GM21786 (cell line): ENCODE measurements around the gene AADACL4.
"Not testable (repeated sequence)": the region's sequence is repeated elsewhere in the genome, so short reads cannot be mapped to it uniquely, and the experiment has no call there.

Source experiments
- ATAC-seq: cut with Tn5 transposase; IDR thresholded peaks from one replicate; pipeline ENCODE4 v1.9.1; 2021; ENCODE audit not compliant: unreplicated experiment

The AADACL4 gene

GRCh38 chr1:12657885-12658512 lies 14.1 kb downstream of the AADACL4 start:
- not testable (repeated sequence) for ATAC-seq

DNA sequence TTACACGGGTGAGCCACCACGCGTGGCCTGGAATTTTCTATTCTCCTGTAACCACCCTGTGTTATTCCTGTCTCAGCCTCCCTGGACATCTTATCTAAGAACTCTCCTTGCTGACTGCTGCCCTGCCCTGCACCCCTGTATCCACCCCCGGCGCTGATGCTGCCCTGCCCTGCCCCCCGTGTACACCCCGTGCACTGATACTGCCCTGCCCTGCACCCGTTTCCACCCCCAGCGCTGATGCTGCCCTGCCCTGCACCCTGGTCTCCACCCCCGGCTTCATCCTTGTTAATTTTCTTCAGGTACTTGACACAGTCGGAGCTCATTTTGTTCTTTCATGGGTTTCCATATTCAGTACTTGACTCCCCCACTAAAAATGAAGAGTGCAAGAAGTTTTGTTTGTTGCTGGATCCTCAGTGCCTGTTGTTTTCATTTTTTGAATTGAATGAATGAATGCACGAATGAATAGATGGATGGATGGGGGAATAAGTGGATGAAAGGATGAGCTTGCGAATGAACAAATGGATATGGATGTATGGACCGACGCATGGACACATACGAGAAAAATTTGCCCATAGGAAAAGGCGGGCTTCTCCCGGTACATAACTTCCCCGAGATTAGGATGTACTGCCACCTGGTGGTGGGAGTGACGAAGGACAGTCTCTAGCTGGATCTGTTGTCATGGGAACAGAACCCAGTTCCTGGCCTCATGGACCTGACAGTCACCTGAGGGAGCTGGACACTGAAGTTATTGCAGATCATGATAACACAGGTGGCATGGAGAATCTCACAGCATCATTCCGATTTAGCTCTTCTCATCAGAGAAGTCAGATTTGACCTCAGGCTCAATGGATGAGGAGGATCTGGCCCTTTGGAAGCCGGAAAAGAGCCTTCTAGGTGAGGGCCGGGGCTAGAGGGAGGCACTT lies 14.9 kb downstream of the AADACL4 start:
- no peak for ATAC-seq

DNA sequence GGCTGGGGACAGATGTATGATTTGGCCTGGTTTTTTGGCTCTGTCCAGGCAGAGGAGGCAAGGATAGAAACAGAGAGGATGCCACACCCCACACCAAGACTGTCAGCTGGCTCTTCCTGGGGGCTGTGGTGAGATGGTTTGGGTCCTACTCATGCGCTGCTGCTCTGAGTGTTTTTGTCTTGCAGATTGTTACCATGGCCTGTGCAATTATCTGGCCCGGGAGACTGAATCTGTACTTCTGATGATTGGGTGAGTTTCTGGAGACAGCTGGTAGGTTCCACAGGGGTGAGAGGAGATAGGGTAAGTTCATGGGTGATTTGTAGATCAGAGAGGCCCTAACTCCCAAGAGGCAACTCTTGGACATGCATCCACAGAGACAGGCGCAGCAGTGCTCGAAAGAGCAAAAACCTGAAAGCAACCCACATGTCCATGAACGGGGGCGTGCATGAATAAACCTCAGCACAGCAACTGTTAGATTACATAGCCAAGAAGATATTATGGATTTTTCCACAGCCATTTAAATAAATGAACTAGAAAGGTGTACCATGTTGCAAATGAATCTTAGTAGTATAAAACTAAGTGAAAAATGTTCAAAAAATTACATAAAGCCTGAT lies 17.8 kb downstream of the AADACL4 start:
- ATAC-seq: no peak

GRCh38 chr1:12662556-12662955 lies 18.7 kb downstream of the AADACL4 start:
- no peak for ATAC-seq

DNA sequence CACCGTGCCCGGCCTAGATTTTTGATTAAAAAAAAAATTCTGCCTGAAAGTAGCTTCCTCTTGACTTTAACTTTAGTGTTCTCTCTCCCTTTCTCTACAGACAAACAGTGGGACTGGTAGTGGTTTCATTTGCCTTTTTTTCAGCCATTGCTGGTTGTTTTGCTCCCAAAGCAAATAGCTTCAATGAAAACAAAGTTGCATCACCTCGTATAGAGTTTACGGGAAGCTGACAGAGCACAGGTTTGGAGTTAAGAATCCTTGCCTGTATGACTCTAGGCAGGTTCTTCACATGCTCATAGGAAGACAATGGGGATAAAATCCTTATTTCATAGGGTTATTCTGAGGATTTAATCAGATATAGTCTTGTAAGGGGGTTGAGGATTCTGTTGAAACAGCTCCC lies 21.6 kb downstream of the AADACL4 start:
- no peak for ATAC-seq

DNA sequence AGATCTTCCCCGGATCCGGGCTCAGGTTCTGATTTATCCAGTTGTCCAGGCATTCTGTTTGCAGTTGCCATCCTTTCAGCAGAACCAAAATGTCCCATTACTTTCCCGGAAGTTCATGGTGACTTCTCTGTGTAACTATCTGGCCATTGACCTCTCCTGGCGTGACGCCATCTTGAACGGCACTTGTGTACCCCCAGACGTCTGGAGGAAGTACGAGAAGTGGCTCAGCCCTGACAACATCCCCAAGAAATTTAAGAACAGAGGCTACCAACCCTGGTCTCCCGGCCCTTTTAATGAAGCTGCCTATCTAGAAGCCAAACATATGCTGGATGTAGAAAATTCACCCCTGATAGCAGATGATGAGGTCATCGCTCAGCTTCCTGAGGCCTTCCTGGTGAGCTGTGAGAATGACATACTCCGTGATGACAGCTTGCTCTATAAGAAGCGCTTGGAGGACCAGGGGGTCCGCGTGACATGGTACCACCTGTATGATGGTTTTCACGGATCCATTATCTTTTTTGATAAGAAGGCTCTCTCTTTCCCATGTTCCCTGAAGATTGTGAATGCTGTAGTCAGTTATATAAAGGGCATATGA lies 22.4 kb downstream of the AADACL4 start:
- ATAC-seq: no peak

DNA sequence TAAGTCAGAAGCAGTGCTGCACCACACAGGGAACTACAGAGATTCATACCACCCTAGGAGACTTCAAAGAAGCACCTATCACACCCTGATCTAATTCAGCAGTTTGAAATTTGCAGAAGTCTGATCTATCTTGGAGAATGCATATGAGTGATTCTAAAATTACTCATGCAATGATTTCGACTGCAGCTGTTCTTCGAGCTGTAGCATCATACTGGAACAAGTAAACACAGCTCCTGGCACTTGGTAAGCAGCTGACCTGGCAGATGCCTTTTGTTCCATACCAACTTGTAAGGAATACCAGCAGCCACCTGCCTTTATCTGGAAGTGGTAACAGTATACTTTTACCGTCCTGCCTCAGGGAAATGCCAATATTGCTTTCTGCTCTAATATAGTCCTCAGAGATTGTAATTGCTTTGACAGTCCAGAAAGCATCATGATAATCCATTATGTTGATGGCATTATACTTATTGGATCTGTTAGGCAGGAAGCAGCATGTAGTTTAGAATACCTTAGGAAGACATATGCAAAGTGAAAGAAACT lies 25.7 kb downstream of the AADACL4 start:
- ATAC-seq: no peak

- ATAC-seq: no peak
Measured at GRCh38 chr1:12674358-12674757, 30.5 kb downstream of the AADACL4 start.

- not testable (repeated sequence) for ATAC-seq
Measured at GRCh38 chr1:12676122-12676521, 32.2 kb downstream of the AADACL4 start.

DNA sequence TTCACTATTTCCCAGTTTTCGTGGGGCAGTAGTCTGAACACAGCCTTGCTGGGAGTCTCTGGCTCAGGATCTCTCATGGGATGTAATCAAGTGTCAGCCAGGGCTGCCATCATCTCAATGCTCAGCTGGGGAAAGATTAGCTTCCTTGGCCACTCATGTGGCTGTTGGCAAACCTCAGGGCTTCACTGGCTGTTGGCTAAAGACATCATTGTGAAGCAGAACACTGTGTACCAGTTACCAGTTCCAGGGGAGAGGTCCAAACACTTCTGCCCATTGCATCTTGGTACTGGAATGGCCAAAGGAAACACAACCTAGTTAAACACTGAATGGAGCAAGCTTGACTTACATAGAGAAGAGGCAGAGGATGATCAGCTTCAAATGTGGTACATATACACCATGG lies 33.7 kb downstream of the AADACL4 start:
- ATAC-seq: no peak

- ATAC-seq: no peak
Measured at GRCh38 chr1:12678350-12678749, 34.5 kb downstream of the AADACL4 start.

DNA sequence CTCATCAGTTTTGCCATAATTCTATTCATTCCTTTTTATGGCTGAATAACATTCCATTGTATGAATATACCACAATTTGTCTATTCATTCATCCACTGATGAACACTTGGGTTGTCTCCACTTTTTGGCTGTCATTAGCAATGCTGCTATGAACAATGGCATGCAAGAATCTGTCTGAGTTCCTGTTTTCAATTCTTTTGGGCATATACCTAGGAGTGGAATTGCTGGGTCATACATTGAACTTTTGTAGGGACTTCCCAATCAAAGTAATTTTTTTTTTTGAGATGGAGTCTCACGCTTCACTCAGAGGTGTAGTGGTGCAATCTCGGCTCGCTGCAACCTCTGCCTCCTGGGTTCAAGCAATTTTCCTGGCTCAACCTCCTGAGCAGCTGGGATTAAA lies 34.9 kb downstream of the AADACL4 start:
- no peak for ATAC-seq

- no peak for ATAC-seq
Measured at GRCh38 chr1:12690156-12690555, 46.3 kb downstream of the AADACL4 start.

GRCh38 chr1:12692967-12693782 lies 49.3 kb downstream of the AADACL4 start:
- ATAC-seq: no peak

GRCh38 chr1:12696658-12697057 lies 52.8 kb downstream of the AADACL4 start:
- no peak for ATAC-seq

DNA sequence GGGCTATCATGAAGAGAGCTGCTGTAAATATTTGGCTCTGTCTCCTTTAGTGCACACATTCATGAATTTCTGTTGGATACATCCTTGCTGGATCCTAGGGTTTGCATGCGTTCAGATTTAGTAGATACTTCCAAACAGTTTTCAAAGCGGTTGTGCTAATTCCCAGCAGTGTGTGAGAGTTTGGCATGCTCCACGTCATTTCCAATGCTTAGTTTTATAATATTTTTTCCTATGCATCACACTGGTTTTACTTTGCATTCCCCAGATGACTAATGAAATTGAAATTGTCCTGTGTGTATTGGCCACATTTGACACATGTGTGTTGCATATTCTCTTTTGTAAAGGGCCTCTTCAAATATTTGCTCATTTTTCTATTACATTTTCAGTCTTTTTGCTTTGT lies 53.5 kb downstream of the AADACL4 start:
- ATAC-seq: no peak

- no peak for ATAC-seq
Measured at GRCh38 chr1:12703821-12704451, 60.1 kb downstream of the AADACL4 start.

- no peak for ATAC-seq
Measured at GRCh38 chr1:12706061-12706460, 62.2 kb downstream of the AADACL4 start.

- no peak for ATAC-seq
Measured at GRCh38 chr1:12708396-12709090, 64.7 kb downstream of the AADACL4 start.
